LNCAP (cell line): Measurements from ENCODE around the gene GALNT2.

Experiments
- TF ChIP-seq, protein P1 (sequence below): fragments of 450-650 bp; IDR thresholded peaks from 2 replicates; pipeline ENCODE4 v1.5.1; 2017; ENCODE audit warnings: mild to moderate bottlenecking

GALNT2 gene

DNA sequence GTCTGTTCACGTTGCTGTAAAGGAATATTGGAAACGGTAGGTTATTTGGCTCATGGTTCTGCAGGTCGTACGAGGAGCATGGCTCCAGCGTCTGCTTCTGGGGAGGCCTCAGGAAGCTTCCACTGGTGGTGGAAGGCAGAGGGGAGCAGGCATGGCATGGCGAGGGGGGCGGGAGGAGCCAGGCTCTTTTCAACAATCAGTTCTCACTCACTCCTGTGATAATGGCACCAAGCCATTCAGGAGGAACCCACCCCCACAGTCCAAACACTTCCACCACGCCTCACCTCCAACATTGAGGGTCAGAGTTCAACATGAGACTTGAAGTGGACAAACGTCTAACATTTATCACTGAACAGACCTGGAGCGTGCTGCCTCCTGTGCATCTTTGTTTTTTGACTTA is 217.9 kb downstream of the GALNT2 start:
- TF ChIP-seq, protein P1, sequence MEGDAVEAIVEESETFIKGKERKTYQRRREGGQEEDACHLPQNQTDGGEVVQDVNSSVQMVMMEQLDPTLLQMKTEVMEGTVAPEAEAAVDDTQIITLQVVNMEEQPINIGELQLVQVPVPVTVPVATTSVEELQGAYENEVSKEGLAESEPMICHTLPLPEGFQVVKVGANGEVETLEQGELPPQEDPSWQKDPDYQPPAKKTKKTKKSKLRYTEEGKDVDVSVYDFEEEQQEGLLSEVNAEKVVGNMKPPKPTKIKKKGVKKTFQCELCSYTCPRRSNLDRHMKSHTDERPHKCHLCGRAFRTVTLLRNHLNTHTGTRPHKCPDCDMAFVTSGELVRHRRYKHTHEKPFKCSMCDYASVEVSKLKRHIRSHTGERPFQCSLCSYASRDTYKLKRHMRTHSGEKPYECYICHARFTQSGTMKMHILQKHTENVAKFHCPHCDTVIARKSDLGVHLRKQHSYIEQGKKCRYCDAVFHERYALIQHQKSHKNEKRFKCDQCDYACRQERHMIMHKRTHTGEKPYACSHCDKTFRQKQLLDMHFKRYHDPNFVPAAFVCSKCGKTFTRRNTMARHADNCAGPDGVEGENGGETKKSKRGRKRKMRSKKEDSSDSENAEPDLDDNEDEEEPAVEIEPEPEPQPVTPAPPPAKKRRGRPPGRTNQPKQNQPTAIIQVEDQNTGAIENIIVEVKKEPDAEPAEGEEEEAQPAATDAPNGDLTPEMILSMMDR = no peak

DNA sequence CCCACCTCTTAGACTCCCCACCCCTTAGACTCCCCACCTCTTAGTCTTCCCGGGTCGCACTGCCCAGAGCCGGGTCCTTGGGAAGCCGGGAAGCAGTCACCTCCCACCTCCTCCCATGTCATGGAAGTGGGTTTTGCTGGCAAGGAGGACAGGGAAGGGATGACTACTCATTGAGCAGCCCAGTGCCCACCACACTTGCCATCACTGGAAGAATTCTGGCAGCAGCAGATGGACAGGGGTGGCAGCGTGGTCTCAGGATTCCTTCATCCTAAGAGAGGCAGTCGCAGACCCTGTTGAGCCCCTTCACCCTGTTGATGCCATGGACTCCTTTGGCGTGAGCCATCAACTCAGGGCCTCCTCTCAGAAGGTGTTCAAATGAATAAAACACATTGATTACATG is 218.3 kb downstream of the GALNT2 start:
- TF ChIP-seq, protein P1 = no peak

DNA sequence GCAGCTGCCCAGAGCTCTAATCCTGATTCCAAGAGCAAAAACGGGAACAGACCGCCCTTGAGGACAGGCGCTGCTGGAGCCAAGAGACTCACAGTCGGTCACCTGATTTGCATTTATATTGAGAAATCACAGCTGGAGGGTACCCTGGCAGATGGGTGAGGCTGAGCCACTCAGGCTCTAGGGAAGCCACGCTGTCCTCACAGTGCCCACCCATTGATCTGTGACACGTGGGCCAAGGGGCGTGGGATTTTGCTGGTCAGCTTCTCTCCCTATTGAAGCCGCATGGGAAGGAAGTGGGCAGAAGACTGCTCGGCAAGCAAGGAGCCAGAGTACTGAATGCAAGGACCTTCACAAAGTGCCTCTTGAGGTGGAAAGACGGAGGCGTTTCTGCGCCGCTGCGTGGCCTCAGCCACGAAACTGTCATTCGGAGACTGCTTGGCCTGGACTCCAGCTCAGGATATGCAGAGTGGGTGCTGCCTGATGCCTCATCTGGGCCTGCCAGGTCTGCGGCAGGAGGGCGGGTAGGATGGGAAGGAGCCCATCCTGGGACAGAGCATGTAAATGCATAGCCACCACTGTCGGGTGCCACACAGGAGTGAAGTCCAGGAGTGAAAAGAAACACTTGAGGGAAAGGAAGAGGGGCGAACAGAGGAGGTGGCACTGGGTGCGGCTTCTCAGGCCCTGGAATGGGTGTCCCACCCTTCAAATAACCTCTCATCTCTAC is 219.3 kb downstream of the GALNT2 start:
- TF ChIP-seq, protein P1 = no peak

DNA sequence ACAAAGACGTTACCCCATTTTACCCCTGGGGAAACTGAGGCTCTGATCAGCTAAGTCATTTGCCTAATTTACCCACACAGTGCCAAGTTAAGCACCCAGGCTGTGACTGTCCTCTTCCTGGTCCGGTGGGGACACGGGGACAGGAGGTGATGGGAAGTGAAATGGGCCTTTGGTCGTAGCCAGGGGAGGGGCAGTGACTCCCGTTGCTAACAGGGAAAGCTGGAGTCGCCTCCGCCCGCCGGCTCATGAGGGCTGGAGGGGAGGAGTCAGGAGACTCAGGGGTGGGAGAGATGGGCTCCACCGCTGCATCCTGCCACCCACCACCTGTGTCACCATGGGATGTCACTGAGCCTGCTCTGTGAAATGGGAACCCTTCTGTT is 219.8 kb downstream of the GALNT2 start:
- TF ChIP-seq, protein P1 = no peak

DNA sequence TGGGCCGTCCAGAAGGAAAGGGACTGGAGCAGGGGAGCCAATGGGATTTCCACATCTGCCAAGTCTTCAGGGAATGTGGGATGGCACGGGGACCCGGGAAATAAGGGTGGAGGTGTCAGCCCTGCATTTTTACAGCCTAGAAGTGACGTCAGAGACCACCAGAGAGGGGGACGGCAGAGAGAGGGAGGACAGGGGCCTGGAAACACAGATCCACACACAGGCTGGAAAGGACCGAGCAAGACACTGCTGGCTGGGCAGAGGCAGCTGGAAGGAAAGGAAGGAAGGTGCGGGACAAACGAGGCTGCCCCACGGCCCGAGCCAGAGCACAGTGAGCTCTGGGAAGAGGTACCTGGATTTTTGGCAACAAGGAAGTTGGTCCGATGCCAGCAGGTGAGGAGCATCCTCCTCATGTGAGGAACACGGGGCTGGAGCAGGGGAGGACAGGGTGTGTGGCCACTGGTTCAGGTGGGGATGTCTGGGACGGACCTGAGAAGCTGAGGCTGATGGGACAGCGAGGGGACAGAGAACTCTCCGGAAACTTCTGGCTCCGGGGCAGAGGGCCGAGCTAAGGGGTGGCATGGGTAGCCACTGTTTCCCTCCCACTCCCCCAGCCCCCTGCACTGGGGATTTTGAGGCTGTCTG is 220.8 kb downstream of the GALNT2 start:
- TF ChIP-seq, protein P1 = no peak

DNA sequence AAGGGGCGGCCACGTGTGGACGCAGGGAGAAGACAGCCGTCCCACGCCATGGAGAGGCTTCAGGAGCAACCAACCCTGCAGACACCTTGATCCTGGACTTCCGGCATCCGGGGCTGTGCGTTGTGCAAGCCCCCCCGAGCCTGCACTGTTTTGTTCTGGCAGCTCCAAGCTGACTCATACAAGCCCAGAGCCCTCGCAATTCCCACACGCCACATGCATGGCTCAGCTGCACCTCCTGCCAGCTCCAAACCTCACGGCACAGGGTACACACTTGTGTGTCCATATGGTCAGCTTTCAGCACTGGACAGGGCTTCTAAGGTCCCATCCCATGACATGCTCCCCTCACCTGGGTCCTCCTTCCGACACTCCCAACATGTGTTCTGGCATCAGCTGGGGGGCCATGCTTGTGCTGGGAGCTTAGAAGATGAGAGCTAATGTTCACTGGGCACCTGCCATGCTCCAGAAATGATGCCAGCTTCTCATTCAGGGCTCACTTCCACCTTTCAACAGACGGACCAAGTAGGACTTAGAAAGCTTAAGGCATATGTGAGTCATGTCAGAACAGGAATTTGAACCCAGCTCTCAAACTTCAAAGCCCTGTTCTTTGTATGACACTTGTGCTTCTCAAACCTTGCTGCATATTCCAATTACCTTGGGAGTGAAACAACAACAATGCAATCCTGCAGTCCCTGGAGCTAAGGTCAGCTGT is 221.8 kb downstream of the GALNT2 start:
- TF ChIP-seq, protein P1 = no peak

DNA sequence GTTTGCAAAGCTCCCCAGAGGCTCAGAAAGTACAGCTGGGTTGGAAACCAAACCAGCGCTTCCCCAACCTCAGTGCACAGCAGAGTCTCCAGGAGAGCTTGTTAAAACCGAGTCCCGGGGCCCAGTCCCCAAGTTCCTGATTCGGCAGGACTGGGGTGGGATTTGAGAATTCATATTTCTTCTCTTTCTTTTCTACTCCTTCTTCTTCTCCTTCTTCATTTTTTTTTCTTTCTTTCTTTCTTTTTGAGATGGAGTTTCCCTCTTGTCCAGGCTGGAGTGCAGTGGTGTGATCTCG is 222.3 kb downstream of the GALNT2 start:
- TF ChIP-seq, protein P1 = no peak
